Panc1 (cell line): ENCODE measurements around the gene SYCP2L. TPM values are rescaled to one million over a fixed set of nuclear protein-coding genes. Genes with fewer than 3 reads are reported as not detected.
"Not testable (repeated sequence)": the region's sequence is repeated elsewhere in the genome, so short reads cannot be mapped to it uniquely, and the experiment has no call there.

ENCODE experiments used
- ATAC-seq: fragments of 200-7000 bp; cut with Tn5 transposase; 2 replicates; pipeline ENCODE4 v1.9.1; 2020; ENCODE audit warnings: mild to moderate bottlenecking, moderate library complexity
- BruUV-seq: library from RNA; stranded (reverse); fragments of 400-500 nt; replicated peaks from 2 replicates; lab custom pipeline; 2021; lab: Mats Ljungman, UMichigan
- CTCF ChIA-PET: fragments of 300-600 bp; sonication (Branson Sonifier 250); formaldehyde crosslinking; loops from one replicate; lab custom pipeline; 2022; ENCODE audit warnings: antibody characterized with exemption; lab: Charles Lee
- POLR2A ChIA-PET: fragments of 300-600 bp; sonication (Branson Sonifier 250); formaldehyde crosslinking; loops from one replicate; lab custom pipeline; 2022; ENCODE audit warnings: antibody characterized with exemption; lab: Charles Lee
- DNase-seq: peaks from one replicate; pipeline ENCODE4 v3.0.0-alpha.2; 2010; ENCODE audit warnings: low read depth, low spot score
- H3K27ac ChIP-seq: 2 replicates; pipeline ENCODE4 v1.5.1; 2011; ENCODE audit warnings: mild to moderate bottlenecking, low read length, inconsistent platforms
- H3K27me3 ChIP-seq: fragments of 200-500 bp; sonication (Bioruptor generic); 2 replicates; pipeline ENCODE4 v1.6.0; 2014; ENCODE audit warnings: low read length, inconsistent platforms; ENCODE audit not compliant: control insufficient read depth, insufficient read depth
- H3K36me3 ChIP-seq: fragments of 200-500 bp; sonication (Bioruptor generic); 2 replicates; pipeline ENCODE4 v1.5.1; 2014; ENCODE audit warnings: inconsistent platforms, mild to moderate bottlenecking, low read length, moderate library complexity; ENCODE audit not compliant: control insufficient read depth, insufficient read depth
- H3K4me1 ChIP-seq: 2 replicates; pipeline ENCODE4 v1.5.1; 2011; ENCODE audit warnings: inconsistent platforms, mild to moderate bottlenecking, low read length, moderate library complexity; ENCODE audit not compliant: control insufficient read depth, insufficient read depth
- H3K4me3 ChIP-seq, 2 experiments: 2 replicates each; pipeline ENCODE4 v1.5.1; 2011 to 2012; ENCODE audit warnings: low read depth in 2 of 2, low read length in 2 of 2, mild to moderate bottlenecking in 2 of 2, inconsistent platforms in 1 of 2, moderate library complexity in 1 of 2
- H3K9me3 ChIP-seq: fragments of 200-500 bp; sonication (Bioruptor generic); 2 replicates; pipeline ENCODE4 v1.5.1; 2014; ENCODE audit warnings: low read depth, mild to moderate bottlenecking, inconsistent platforms, low read length, moderate library complexity; ENCODE audit not compliant: control insufficient read depth, insufficient read depth
- CTCF ChIP-seq: fragments of 450-650 bp; IDR thresholded peaks from 2 replicates; pipeline ENCODE4 v1.5.1; 2017; ENCODE audit warnings: mild to moderate bottlenecking
- POLR2AphosphoS5 ChIP-seq: IDR thresholded peaks from 2 replicates; pipeline ENCODE4 v1.6.1; 2012; ENCODE audit warnings: mild to moderate bottlenecking, low read depth, low read length, moderate library complexity
- REST ChIP-seq, 2 experiments: IDR thresholded peaks; 2 replicates each; pipeline ENCODE4 v1.6.1; 2011 to 2012; ENCODE audit warnings: low read depth in 2 of 2, control low read depth in 1 of 2, low read length in 1 of 2, mild to moderate bottlenecking in 1 of 2, moderate library complexity in 1 of 2; ENCODE audit not compliant: insufficient read depth in 1 of 2
- SIN3A ChIP-seq: IDR thresholded peaks from 2 replicates; pipeline ENCODE4 v1.6.1; 2012; ENCODE audit warnings: low read depth, mild to moderate bottlenecking, low read length, moderate library complexity, borderline replicate concordance; ENCODE audit not compliant: insufficient read depth
- TCF7L2 ChIP-seq: IDR thresholded peaks from 2 replicates; pipeline ENCODE4 v1.6.1; 2011; ENCODE audit warnings: mild to moderate bottlenecking, low read depth, low read length, inconsistent platforms
- in situ Hi-C: cut with HindIII; loops from 2 replicates; pipeline ENCODE4 v1.10.0; 2016; ENCODE audit warnings: low sequenced_read_pairs, low pct_unique_long_range_greater_than_20kb
- intact Hi-C: fragments of 100-400 bp; cut with micrococcal nuclease; formaldehyde crosslinking; loops from one replicate; pipeline ENCODE4 v1.10.0; 2022; ENCODE audit not compliant: unreplicated experiment
- total RNA-seq: library from RNA; stranded (reverse); gene quantifications from one replicate; pipeline ENCODE4 v1.2.1, GENCODE V29; 2021; ENCODE audit not compliant: unreplicated experiment

SYCP2L gene
- total RNA-seq, 1 experiment from 2014 or later, result 2.4 TPM

- no peak for TF ChIP-seq TCF7L2
- no peak for TF ChIP-seq CTCF
- no peak for TF ChIP-seq POLR2AphosphoS5
- no peak for TF ChIP-seq REST (IDR thresholded peaks at IDR 0.05; ENCODE audit: insufficient read depth in 1 of 2, low read depth in 2 of 2, low read length in 1 of 2)
- no peak for TF ChIP-seq SIN3A
- no peak for ATAC-seq
- H3K4me1 ChIP-seq, result no peaks in the 10 kb centered on the region
- in situ Hi-C loops (no loop called here), intact Hi-C loops (no loop called here)
- ChIA-PET POLR2A (interaction anchor here (0.6 kb wide), 1 partner anchor 18 kb away, joined by 4 read pairs; no protein-coding TSS in a partner anchor), CTCF (no interaction called here)
- H3K27me3 ChIP-seq, result no peaks in the 10 kb centered on the region
- DNase-seq, result no peak
- no peaks in the 10 kb centered on the region for H3K36me3 ChIP-seq
- H3K27ac ChIP-seq, result no peak overlapping the region
- BruUV-seq, result no TSS peak
- no peak overlapping the region for H3K4me3 ChIP-seq
- no peaks in the 10 kb centered on the region for H3K9me3 ChIP-seq
Observed at GRCh38 chr6:10862361-10862760, 24.5 kb upstream of the SYCP2L start.

- DNase-seq, H3K4me1 ChIP-seq, ATAC-seq, H3K27me3 ChIP-seq, BruUV-seq, intact Hi-C loops, H3K4me3 ChIP-seq, POLR2A ChIA-PET, H3K9me3 ChIP-seq, H3K27ac ChIP-seq, in situ Hi-C loops, H3K36me3 ChIP-seq, CTCF ChIA-PET: not testable (repeated sequence)
Observed at GRCh38 chr6:10863031-10863430, 23.8 kb upstream of the SYCP2L start.

- BruUV-seq, H3K9me3 ChIP-seq, CTCF ChIA-PET, in situ Hi-C loops, H3K4me3 ChIP-seq, H3K27me3 ChIP-seq, ATAC-seq, intact Hi-C loops, H3K4me1 ChIP-seq, H3K27ac ChIP-seq, DNase-seq, POLR2A ChIA-PET, H3K36me3 ChIP-seq: not testable (repeated sequence)
Observed at GRCh38 chr6:10866709-10867108, 20.1 kb upstream of the SYCP2L start.
